ENCODE results near the gene DNAH8. TPM values are rescaled to one million over a fixed set of nuclear protein-coding genes. Genes with fewer than 3 reads are reported as not detected.
"Not testable (repeated sequence)": the region's sequence is repeated elsewhere in the genome, so short reads cannot be mapped to it uniquely, and the experiment has no call there.

The DNAH8 gene
- polyA plus RNA-seq, 1 of the 3 experiments (the other 2 are of a cell fraction) = not detected

DNA sequence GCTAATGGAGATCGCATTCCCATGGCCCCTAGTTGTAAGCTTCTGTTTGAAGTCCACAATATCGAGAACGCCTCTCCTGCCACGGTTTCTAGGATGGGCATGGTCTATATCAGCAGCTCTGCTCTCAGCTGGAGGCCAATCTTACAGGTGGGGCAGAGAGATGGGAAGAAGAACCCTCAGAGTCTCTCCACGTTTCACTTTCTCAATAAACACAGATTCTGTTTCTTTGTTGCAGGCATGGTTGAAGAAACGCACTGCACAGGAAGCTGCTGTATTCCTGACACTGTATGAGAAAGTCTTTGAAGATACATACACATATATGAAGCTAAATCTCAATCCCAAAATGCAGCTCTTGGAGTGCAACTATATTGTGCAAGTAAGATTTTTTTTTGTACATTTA, 157.9 kb downstream of the DNAH8 start:
- CTCF ChIA-PET = interaction anchor here (0.7 to 4.3 kb wide), 49 partner anchors 8 to 513 kb away, joined by 3 to 42 read pairs (median 4); partner anchors contain the start of gene KCNK17
- Histone ChIP-seq H4K20me1 (ENCODE audit: insufficient read depth) (no peaks in the 10 kb centered on the region), H3K36me3 (replicated peaks in 1 of 2; ENCODE audit: control insufficient read depth in 1 of 2, insufficient read depth in 2 of 2, low read length in 1 of 2) (no peaks in the 10 kb centered on the region), H3K4me1 (ENCODE audit: control insufficient read depth in 1 of 2, insufficient read depth in 2 of 2, low read depth in 1 of 2, low read length in 1 of 2) (no peaks in the 10 kb centered on the region; a peak in 1 of 4 replicates), H3K79me2 (ENCODE audit: insufficient read depth) (no peaks in the 10 kb centered on the region), H3K27ac (ENCODE audit: low read depth in 2 of 2, low read length in 1 of 2) (no peak overlapping the region), H2AFZ (ENCODE audit: low read depth) (no peak overlapping the region), H3K9me3 (no peaks in the 10 kb centered on the region), H3K9ac (no peak overlapping the region), H3F3A (replicated peaks; ENCODE audit: insufficient read depth) (no peaks in the 10 kb centered on the region), H3K27me3 (ENCODE audit: insufficient read depth) (no peaks in the 10 kb centered on the region), H3K4me2 (no peak overlapping the region), H3K4me3 (ENCODE audit: low read depth in 2 of 2, low read length in 1 of 2) (no peak overlapping the region), H3K9me2 (no peaks in the 10 kb centered on the region)
- POLR2A ChIA-PET = no interaction called here
- TF ChIP-seq RAD21 (IDR thresholded peaks at IDR 0.05; ENCODE audit: low read length) = no peak
- no peak for TF ChIP-seq NRF1 (IDR thresholded peaks at IDR 0.05; ENCODE audit: low read depth, low read length)
- TF ChIP-seq FOXJ3 (CRISPR knock-in tag; IDR thresholded peaks at IDR 0.05) = no peak
- no peak for TF ChIP-seq GATA2 (CRISPR knock-in tag; IDR thresholded peaks at IDR 0.05)
- no peak for TF ChIP-seq FOXM1 (IDR thresholded peaks at IDR 0.05; ENCODE audit: low read depth)
- no peak for TF ChIP-seq POLR2AphosphoS5 (IDR thresholded peaks at IDR 0.05; ENCODE audit: low read depth, low read length)
- TF ChIP-seq RCOR1 (IDR thresholded peaks at IDR 0.05; ENCODE audit: low read length) = no peak
- no peak for DNase-seq
- WGBS (ENCODE audit: low lambda C conversion rate) = 43% methylated on average over 6 of the region's 6 CpGs

DNA sequence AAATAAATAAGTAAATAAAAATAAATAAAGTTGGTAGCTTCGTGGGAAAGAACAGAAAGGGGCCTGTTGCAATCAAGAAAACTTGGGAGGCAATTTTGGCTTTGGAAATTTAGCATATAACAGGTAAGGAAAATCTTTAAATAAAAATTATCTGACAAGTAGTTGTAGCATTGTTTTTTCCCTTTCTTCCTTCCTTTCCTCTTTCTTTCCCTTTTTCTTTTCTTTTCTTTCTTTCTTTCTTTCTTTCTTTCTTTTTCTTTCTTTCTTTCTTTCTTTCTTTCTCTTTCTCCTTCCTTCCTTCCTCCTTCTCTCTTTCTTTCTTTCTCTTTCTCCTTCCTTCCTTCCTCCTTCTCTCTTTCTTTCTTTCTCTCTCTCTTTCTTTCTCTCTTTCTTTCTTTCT, 158.7 kb downstream of the DNAH8 start:
- H3K4me1 ChIP-seq (ENCODE audit: control insufficient read depth in 1 of 2, insufficient read depth in 2 of 2, low read depth in 1 of 2, low read length in 1 of 2); H3K4me3 ChIP-seq (ENCODE audit: low read depth in 2 of 2, low read length in 1 of 2); DNase-seq; H3K9ac ChIP-seq; H2AFZ ChIP-seq (ENCODE audit: low read depth); H3K9me3 ChIP-seq; POLR2A ChIA-PET; H3K9me2 ChIP-seq; H3K27ac ChIP-seq (ENCODE audit: low read depth in 2 of 2, low read length in 1 of 2); H3F3A ChIP-seq (replicated peaks; ENCODE audit: insufficient read depth); H3K79me2 ChIP-seq (ENCODE audit: insufficient read depth); H3K36me3 ChIP-seq (replicated peaks in 1 of 2; ENCODE audit: control insufficient read depth in 1 of 2, insufficient read depth in 2 of 2, low read length in 1 of 2); H4K20me1 ChIP-seq (ENCODE audit: insufficient read depth); H3K27me3 ChIP-seq (ENCODE audit: insufficient read depth); H3K4me2 ChIP-seq: not testable (repeated sequence)
- CTCF ChIA-PET = interaction anchor here (0.7 to 4.3 kb wide), 8 partner anchors 60 to 438 kb away, joined by 3 to 37 read pairs (median 24); partner anchors contain the start of gene KCNK17
- WGBS (ENCODE audit: low lambda C conversion rate) = 8% methylated on average over 1 of the region's 1 CpG

DNA sequence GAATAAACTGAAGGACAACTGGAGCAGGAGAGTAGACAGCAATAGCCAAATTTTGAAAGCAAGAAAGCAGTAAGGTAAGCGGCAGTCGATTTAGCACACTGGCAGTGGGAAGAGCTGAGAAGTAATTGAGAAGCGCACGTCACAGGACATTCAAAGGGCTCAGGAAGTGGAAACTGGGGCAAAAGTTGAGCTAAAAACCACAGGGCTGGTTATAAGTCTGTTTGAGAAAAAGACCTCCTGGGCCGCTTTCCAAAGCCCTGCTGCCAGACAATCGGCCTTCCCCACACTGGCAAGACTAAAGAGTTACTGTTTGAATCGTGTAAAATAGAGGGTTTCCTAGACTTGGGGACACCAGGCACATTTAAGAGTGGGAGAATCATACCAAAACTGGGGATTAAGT, 161.4 kb downstream of the DNAH8 start:
- Histone ChIP-seq H3K4me1 (ENCODE audit: control insufficient read depth in 1 of 2, insufficient read depth in 2 of 2, low read depth in 1 of 2, low read length in 1 of 2) (no peaks in the 10 kb centered on the region; a peak in 1 of 4 replicates), H3K27me3 (ENCODE audit: insufficient read depth) (no peaks in the 10 kb centered on the region), H2AFZ (ENCODE audit: low read depth) (no peak overlapping the region), H3K4me3 (ENCODE audit: low read depth in 2 of 2, low read length in 1 of 2) (no peak overlapping the region), H3K79me2 (ENCODE audit: insufficient read depth) (no peaks in the 10 kb centered on the region), H3F3A (replicated peaks; ENCODE audit: insufficient read depth) (no peaks in the 10 kb centered on the region), H3K9ac (no peak overlapping the region), H3K36me3 (replicated peaks in 1 of 2; ENCODE audit: control insufficient read depth in 1 of 2, insufficient read depth in 2 of 2, low read length in 1 of 2) (no peaks in the 10 kb centered on the region), H3K9me2 (no peaks in the 10 kb centered on the region), H4K20me1 (ENCODE audit: insufficient read depth) (no peaks in the 10 kb centered on the region), H3K9me3 (no peaks in the 10 kb centered on the region; the same call in 1 of the 2 replicates), H3K4me2 (no peak overlapping the region), H3K27ac (ENCODE audit: low read depth in 2 of 2, low read length in 1 of 2) (no peak overlapping the region)
- TF ChIP-seq MXI1 (IDR thresholded peaks at IDR 0.05; ENCODE audit: low read depth, low read length) (no peak), SIN3A (IDR thresholded peaks at IDR 0.05; ENCODE audit: borderline replicate concordance, low read depth, low read length) (no peak), MEF2A (IDR thresholded peaks at IDR 0.05; ENCODE audit: borderline replicate concordance, low read depth) (no peak), EP300 (IDR thresholded peaks at IDR 0.05; ENCODE audit: borderline replicate concordance in 1 of 2, low read depth in 1 of 2, low read length in 1 of 2) (no peak)
- no peak for DNase-seq
- CTCF ChIA-PET = no interaction called here
- WGBS (ENCODE audit: low lambda C conversion rate) = 66% methylated on average over 7 of the region's 7 CpGs
- POLR2A ChIA-PET = no interaction called here
